GM12874 (cell line): ENCODE measurements around the gene MBD6.

Experiments
- CTCF ChIP-seq: IDR thresholded peaks from 2 replicates; pipeline ENCODE4 v1.5.1; 2011; ENCODE audit warnings: low read depth, mild to moderate bottlenecking, control low read depth, low read length, moderate library complexity; ENCODE audit not compliant: insufficient read depth

The MBD6 gene

DNA sequence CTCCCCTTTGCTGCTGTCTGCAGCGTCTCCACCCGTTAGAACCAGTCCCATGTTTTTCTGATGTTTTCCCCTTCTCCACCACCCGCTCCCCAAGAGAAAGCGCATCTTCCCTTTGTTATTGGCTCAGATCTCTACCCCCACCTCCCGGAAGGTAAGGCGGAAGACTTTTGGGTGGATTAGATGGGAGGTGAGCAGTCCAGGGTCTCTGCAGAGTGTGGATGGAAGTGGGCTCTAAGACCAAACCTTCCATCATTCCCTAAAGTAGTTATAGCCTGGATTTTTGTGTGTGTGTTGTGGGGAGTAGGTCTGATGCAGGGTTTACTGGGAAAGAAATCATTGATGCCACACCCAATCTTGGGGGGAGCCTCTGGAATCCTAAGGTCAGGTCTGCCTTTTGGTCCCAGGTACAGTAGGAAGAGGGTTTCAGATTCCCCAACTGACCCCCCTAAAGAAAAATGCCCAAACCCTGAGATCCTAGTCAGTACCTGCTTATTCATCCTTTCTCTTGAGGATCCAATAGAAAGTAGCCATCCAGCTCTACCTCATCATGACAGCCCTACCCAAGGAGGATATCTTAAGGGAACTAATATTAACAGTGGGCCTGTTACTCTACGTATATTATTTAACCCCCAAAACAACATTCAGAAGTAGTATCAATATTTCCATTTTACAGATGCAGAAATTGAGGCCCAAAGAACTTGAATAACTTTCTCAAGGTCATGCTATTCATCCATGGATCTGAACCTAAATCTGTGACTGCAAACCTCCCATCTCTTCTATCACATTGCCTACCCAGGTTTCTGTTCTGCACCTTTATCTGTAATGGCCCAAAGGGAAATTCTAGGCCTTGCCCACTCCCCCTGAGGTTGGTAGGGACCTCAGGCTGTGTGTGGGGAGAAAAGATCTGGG lies 28.3 kb downstream of the MBD6 start:
- TF ChIP-seq CTCF: no peak

- no peak for TF ChIP-seq CTCF
These were observed 29.1 kb downstream of the MBD6 start for GRCh38 chr12:57551637-57552305.

- no peak for TF ChIP-seq CTCF
These were observed 29.7 kb downstream of the MBD6 start for GRCh38 chr12:57552306-57552651.

DNA sequence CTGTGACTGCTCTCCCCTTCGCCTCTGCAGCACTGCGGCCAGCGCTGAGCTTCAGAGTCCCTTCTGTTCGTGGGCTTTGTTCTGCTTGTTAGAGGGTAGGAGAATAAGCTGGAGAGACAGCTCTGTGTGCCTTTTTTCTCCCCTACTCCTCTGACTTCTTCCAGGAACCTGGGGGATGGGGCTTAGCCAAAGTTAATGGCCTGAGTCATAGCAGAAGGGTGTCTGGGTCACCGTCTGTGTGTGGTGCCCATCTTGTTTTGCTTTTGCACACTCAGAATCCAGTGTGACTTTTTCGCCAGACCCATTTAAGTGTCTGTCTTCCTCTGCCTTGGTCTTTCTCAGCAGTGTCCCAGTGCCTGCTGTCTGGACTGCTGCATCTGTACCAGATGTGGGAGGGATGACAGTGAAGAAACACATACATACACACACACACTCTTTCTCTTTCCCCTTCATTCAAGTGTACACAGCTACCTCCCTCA lies 30.2 kb downstream of the MBD6 start:
- TF ChIP-seq CTCF: no peak

GRCh38 chr12:57553343-57554202 lies 30.9 kb downstream of the MBD6 start:
- TF ChIP-seq CTCF: no peak

GRCh38 chr12:57554453-57554852 lies 31.8 kb downstream of the MBD6 start:
- no peak for TF ChIP-seq CTCF

GRCh38 chr12:57554897-57555296 lies 32.3 kb downstream of the MBD6 start:
- TF ChIP-seq CTCF: no peak
